TTC549 (cell line): ENCODE measurements around the gene CCDC171.
A peak's percentile ranks its signal among the peaks of the same experiment; 100 is the strongest.
"Not testable (repeated sequence)": the region's sequence is repeated elsewhere in the genome, so short reads cannot be mapped to it uniquely, and the experiment has no call there.

Experiments used
- FAIRE-seq: peaks from 2 replicates; lab custom pipeline; 2012; peaks lifted over from hg19 to GRCh38; lab: Jason Lieb, UNC

CCDC171 gene

DNA sequence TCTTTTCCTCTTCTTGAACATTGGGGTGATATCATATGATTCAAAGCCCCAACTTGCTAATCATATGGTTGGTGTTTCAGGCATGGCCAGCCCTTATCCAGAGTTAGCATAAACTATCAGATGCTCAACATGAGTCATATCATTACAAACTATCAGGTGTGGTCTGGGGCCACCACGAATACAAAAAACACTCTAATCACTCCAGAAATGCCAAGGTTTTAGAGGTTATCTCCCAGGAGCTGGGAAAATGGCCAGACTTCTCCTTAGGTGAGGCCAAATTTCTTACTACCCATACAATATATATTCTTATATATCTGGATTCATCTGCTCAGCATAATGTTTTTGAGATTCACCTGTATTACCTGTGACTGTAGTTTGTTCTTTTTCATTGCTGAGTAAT is 210.5 kb downstream of the CCDC171 start:
- no peak for FAIRE-seq

GRCh38 chr9:15764131-15764530 is 211.3 kb downstream of the CCDC171 start:
- no peak for FAIRE-seq

GRCh38 chr9:15769547-15769946 is 216.7 kb downstream of the CCDC171 start:
- no peak for FAIRE-seq

DNA sequence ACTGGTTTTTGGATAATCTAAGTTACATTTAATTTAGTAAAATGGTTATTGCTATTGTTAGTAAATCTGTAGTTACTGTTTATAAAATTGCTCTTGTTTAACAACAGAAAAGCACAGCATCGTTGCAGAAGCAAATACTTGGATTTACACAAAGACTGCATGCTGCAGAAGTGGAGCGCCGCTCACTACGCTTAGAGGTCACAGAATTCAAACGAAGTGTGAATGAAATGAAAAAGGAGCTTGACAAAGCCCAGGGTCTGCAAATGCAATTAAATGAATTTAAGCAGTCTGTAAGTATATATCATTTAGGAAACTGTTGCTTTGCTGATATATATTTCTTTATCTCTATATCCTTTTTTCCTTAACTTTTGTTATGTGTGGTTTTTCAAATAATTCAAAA is 226.0 kb downstream of the CCDC171 start:
- FAIRE-seq: no peak

GRCh38 chr9:15782106-15782505 is 229.3 kb downstream of the CCDC171 start:
- no peak for FAIRE-seq

DNA sequence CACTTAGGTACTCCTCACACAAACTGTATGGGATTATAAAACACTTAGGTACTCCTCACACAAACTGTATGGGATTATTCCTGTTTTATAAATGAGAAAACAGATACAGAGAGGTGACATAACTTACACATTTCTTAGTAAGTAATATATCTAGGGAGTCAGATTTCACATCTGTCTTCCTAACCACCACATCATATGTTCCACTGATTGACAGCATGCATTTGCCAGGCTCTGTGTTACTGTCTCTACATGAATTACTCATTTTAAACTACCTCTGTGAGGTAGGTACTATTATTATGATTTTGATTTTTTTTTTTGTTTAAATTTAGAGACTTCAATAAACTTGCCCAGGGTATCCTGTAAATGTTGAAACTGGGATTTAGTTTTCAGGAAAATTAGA is 232.7 kb downstream of the CCDC171 start:
- FAIRE-seq: no peak

DNA sequence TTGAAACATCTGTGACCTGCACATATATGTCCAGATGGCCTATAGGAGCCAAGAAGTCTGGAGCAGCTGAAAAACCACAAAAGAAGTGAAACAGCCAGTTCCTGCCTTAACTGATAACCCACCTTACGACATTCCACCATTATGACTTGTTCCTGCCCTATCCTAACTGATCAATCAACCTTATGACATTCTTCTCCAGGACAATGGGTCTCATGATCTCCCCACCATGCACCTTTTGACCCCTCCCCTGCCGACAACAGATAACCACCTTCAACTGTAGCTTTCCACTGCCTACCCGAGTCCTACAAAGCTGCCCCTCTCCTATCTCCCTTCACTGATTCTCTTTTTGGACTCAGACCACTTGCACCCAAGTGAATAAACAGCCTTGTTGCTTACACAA is 233.8 kb downstream of the CCDC171 start:
- no peak for FAIRE-seq

DNA sequence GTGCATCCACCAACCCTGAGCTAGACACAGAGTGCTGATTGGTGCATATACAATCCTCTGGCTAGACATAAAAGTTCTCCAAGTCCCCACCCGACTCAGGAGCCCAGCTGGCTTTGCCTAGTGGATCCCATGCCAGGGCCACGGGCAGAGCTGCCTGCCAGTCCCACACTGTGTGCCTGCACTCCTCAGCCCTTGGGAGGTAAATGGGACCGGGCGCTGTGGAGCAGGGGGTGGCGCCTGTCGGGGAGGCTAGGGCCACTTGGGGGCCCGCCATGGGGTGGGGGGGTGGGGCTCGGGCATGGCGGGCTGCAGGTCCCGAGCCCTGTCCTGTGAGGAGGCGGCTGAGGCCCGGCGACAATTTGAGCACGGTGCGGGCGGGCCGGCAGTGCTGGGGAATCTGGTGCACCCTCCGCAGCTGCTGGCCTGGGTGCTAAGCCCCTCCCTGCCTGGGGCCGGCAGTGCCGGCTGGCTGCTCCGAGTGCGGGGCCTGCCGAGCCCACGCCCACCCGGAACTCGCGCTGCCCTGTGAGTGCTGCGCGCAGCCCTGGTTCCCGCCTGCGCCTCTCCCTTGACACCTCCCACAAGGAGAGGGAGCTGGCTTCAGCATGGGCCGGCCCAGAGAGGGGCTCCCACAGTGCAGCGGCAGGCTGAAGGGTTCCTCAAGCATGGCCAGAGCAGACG is 257.5 kb downstream of the CCDC171 start:
- FAIRE-seq: not testable (repeated sequence)

DNA sequence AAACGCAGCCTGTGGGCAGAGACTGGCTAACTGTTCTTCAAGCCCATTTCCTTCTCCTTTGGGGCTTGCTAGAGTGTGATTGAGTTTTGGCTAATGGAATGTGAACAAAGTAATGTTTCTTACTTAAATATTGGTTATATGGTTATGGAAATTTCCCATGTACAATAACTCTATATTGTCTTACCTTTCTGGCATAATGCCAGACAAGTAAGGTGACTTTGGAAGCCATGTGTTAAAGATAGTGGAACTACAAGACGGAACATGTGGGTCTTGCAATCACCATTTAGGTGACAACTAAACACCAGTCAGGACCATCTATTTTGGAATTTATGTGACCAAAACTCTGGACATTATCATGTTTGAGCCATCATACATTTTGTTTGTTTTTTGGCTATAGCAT is 260.2 kb downstream of the CCDC171 start:
- FAIRE-seq: no peak

DNA sequence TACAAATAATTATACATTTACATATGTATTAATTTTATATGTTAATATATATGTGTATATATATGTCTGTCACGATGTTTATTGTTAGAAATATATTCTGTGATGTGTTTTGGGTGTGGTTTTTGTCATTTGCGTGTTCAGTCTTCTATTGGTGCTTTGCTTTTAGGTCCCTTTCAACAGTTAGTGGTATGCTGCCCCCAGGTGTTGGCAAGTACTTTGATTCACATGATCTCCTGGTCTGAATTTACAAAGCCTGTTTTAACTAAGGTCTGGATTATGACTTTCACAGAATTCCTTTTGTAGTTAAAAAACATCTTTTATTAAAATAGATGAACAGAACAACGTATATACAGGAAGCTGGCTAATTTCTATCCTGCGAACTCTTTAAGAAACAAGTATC is 271.5 kb downstream of the CCDC171 start:
- peak; percentile 32 for FAIRE-seq

DNA sequence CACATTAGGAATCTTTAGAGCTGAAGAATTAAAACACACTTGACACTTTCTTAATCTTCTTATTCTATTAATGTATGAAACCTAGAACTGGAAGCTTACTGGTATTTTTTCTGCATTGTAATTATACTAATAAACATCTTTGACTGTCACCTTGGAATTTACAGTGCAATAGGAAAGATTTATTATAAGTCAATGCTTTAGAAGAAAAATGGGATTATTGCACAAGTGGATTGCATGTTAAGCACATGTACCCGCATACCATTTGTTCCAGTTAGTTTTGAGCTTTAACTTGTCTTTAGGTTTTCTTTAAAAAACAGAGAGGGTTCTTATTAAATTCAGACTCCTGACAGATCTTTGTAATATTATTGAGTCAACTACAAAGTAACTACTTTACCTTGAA is 278.5 kb downstream of the CCDC171 start:
- no peak for FAIRE-seq

GRCh38 chr9:15834541-15834940 is 281.7 kb downstream of the CCDC171 start:
- FAIRE-seq: no peak

DNA sequence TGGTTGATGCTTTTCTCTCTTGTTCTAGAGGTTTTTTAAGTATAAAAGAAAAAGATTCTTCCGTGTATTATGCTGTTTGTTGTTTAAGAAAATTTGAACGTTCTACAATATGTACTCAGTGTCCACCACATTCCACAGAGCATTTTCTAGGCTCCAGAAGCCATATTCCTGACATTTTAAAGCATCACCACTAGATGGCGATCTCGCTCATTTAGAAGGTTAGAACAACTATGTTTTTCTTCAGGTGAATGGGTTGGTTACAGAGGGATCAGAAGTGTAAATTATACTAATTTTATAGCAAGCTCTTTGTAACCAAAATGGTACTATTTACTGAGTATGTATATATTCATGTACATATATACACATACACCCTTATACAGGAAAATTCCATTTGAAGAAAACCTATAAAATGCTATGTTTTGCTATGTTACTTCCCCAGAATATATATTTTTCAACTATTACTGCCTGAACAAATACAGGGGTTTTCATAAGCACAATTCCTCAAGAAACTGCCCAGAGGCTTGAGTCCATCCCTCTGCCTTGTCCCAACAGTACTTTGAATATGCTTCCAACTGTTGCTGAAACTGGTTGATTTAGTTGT is 284.3 kb downstream of the CCDC171 start:
- peak; percentile 92 for FAIRE-seq

GRCh38 chr9:15842051-15842450 is 289.2 kb downstream of the CCDC171 start:
- FAIRE-seq: no peak

DNA sequence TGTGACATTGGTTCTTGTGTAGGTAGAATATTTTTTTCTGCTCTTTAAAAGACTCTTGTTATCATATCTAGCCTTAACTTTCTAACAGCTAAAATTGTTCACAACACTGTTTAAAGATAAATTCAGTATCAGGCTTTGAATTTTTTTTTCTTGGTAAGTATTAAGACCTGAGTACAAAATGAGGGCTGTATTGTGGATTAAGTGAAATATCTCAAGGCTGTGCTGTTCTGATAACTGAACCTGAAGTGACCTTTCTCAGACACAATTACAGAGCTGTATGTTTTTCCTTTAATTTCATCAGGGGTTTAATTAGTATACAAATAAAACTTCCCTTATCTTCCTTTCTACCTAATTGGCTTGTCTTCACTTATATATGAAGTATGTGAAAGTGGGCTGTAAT is 290.5 kb downstream of the CCDC171 start:
- FAIRE-seq: no peak

DNA sequence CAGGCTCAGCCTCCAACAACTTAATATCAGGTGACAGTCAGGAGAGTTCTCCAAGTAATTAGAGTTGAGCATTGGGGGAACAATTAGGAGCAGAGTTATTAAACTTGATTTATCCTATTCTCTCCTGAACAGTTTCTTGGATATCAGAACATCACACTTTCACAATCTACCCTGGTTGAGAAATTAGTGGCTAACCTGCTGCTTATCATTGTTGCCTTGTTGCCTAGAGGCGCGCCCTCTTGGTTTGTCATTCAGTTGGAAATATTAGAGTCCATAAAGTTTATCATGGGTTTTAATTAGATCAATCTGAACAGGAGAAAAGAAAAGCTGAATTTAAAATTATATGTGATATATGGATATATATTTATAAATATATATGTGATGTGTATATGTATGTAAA is 291.1 kb downstream of the CCDC171 start:
- FAIRE-seq: no peak

DNA sequence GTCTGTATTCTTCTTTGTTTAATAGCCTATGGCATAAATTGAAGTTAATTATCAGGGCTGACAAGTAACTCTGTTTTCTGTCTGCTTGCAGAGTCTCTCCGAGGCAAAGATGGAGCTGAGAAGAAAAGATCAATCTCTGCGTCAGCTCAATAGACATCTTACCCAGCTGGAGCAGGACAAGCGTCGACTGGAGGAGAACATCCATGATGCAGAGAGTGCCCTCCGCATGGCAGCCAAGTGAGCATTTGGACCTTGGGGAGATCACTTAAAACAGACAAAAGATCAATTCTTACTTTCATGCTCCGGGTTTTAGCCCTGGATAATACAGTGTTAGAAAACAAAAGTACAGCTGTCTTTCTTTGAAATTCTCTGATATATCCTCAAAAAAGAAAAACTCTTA is 293.8 kb downstream of the CCDC171 start:
- FAIRE-seq: no peak

GRCh38 chr9:15849871-15850270 is 297.0 kb downstream of the CCDC171 start:
- no peak for FAIRE-seq

DNA sequence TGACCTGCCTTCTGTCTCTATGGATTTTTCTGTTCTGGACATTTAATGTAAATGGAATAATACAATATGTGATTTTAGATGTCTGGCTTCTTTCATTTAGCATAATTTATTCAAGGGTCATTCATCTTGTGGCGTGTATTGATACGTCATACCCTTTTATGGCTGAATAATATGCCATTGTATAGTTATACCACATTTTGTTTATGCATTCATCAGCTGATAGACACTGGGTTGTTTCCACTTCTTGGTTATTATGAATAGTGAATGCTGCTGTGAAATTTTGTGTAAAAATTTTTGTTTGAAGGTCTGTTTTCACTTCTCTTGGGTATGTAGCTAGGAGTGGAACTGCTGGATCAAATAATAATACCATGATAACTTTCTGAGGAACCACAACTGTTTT is 298.9 kb downstream of the CCDC171 start:
- no peak for FAIRE-seq

DNA sequence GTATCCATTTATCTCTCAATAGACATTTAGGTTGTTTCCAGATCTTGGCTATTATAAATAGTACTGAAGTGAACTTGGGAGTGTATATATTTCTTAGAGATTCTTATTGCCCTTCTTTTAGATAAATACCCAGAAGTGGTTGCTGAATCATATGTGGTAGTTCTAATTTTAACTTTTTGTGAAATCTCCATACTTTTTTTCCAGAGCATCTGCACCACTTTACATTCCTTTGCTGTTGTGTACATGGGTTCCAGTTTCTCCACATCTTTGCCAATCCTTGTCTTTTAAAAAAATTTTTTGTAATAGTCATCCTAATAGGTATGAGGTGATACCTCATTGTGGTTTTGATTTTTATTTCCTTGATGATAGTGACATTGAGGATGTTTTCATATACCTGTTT is 303.7 kb downstream of the CCDC171 start:
- FAIRE-seq: no peak

- no peak for FAIRE-seq
Measured at GRCh38 chr9:15867334-15867733, 314.5 kb downstream of the CCDC171 start.

DNA sequence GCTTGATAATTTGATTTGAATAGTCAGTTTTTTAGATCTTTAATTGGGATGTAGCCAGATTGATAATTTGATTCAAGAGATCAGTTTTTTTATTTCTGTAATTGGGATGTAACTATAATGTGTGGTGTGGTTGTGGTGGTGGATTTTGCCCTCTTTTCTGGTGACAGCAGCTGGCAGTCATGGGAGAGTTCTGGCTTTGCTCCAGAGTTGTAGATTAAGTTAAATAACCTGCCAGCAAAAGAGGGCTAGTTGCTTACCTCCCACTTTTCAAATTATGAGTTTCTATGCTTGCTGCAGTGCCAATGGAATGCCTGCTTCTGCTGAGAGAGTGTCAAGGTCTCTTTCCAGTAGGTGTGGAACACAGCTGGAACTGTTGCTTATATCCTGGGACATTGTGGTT is 315.1 kb downstream of the CCDC171 start:
- FAIRE-seq: no peak

DNA sequence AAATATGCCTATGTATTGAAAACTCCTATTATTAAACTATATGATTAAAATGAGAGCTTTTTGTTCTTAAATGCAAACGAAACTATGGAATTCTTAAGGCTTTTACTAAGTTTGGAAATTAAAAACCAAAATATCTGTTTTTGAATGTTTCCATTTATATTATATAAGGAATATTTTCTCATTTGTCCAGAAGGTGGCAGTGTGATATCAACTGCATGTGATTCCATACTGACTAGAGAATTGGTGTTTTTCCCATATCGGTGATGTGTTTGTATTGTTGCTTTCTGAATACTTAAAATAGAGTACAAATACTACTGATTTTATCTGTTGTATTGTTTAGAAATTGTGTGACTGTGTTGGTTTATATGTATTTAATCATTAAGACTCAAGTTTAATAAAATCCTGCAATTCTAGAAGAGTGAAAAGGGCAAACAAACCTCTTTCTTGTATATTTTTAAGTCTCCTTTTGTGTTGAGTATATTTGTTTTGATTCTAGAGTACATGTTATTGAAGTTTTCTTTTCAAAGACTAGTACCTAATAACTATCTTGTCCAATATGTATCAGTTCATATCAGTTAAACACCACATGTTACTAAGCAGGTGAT is 320.8 kb downstream of the CCDC171 start:
- peak; percentile 97 for FAIRE-seq

DNA sequence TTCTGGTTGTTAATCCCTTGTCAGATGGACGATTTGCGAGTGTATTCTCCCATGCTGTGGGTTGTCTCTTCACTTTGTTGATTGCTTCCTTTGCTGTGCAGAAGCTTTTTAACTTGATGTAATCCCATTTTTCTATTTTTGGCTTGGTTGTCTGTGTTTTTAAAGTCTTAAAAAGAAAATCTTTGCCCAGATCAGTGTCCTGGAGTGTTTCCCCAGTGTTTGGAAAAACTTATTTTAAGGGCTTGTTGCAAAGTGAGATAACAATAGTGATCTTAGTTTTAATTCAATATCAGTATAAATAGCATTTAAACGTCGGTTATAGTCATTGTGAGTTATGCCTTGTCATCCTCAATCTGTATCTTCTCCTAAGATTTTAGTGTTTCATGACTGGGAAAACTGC is 329.5 kb downstream of the CCDC171 start:
- no peak for FAIRE-seq
